ENCODE results near the gene CORO1C.

The CORO1C gene

DNA sequence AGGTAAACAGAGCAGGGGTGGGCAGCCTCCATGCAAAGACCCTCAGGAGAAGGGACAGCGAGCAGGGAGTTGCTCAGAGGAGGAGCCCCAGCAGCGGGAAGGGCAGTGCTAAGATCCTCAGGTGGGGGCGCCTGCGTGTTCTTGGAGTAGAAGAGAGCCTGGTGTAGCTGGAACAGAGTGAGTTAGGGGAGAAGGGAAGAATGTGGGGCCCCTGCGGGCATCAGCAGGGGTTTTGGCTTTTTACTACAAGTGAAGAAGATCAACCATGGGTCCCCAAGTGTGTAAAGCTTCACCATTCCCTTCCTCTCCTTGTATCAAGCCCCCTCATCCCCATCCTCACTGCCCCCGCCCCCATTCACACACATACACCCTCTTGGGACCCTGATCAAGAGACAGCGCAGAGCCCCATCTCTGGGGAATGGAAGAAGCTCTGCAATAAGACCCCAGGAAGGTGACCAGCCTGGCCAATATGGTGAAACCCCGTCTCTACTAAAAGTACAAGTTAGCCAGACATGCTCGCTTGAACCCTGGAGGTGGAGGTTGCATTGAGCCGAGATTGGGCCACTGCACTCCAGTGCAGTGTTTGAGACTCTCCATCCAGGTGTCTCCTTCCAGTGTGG lies 123.2 kb downstream of the CORO1C start:
- H3K27ac ChIP-seq, result no peak overlapping the region
- TF ChIP-seq, protein P1, sequence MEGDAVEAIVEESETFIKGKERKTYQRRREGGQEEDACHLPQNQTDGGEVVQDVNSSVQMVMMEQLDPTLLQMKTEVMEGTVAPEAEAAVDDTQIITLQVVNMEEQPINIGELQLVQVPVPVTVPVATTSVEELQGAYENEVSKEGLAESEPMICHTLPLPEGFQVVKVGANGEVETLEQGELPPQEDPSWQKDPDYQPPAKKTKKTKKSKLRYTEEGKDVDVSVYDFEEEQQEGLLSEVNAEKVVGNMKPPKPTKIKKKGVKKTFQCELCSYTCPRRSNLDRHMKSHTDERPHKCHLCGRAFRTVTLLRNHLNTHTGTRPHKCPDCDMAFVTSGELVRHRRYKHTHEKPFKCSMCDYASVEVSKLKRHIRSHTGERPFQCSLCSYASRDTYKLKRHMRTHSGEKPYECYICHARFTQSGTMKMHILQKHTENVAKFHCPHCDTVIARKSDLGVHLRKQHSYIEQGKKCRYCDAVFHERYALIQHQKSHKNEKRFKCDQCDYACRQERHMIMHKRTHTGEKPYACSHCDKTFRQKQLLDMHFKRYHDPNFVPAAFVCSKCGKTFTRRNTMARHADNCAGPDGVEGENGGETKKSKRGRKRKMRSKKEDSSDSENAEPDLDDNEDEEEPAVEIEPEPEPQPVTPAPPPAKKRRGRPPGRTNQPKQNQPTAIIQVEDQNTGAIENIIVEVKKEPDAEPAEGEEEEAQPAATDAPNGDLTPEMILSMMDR (conservative IDR thresholded peaks at IDR 0.05), result no peak

DNA sequence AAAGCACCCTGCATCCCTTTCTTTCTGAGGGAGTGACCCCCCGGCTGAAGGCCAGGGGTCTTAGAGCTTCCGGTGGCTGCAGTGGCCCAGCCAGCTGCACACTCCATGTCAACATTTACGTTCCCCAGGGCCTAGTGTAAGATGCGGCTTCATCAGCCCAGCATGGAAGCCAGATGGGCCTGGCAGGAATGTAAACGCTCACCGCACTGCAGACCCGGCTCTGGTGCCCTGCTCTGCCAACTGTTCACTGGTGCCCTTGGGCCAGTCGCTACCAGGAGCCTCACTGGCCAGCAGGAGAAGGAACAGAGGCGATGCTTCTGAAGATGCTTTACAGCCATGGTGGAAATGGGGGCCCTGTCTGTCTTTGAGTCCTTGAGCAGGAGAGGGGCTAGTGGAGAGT lies 124.8 kb downstream of the CORO1C start:
- TF ChIP-seq, protein P1 (conservative IDR thresholded peaks at IDR 0.05), result no peak
- H3K27ac ChIP-seq, result no peak overlapping the region

DNA sequence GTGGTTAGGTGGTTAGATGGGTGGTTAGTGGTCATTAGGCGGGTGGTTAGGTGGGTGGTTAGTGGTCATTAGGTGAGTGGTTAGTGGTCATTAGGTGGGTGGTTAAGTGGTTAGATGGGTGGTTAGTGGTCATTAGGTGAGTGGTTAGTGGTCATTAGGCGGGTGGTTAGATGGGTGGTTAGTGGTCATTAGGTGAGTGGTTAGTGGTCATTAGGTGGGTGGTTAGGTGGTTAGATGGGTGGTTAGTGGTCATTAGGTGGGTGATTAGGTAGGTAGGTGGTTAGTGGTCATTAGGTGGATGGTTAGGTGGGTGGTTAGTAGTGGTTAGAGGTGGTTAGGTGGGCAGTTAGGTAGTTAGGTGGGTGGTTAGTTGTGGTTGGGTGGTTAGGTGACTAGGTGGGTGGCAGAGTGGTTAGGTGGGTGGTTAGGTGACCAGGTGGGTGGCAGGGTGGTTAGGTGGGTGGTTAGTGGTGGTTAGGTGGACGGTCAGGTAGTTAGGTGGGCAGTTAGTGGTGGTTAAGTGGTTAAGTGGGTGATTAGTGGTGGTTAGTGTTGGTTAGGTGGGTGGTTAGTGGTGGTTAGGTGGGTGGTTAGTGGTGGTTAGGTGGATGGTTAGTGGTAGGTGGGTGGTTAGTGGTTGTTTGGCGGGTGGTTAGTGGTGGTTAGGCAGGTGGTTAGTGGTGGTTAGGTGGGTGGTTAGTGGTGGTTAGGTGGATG lies 125.5 kb downstream of the CORO1C start:
- TF ChIP-seq, protein P1 (conservative IDR thresholded peaks at IDR 0.05), result no peak
- H3K27ac ChIP-seq, result no peak overlapping the region

DNA sequence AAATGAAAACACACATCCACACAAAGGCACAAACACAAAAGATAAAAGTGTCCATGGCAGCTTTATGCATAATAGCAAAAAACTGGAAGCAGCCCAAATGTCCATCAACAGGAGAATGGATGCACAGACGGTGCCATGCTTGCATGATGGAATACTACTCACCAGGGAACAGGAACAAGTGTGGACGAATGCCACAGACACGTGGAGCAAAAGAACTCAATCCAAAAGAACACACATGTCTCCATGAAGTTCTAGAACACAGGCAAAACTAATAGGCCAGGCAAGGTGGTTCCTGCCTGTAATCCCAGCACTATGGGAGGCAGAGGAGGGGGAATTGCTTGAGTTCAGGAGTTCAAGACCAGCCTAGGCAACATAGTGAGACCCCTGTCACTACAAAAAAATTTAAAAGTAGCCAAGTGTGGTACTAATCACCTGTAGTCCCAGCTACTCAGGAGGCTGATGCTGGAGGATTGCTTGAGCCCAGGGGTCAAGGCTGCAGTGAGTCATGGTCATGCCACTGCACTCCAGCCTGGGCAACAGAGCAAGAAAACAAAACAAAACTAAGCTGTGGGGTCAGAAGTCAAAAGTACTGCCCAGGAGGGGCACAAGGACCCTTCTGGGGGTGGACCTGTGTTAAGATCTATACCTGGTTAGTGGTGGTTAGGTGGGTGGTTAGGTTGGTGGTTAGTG lies 126.2 kb downstream of the CORO1C start:
- H3K27ac ChIP-seq, result no peak overlapping the region

DNA sequence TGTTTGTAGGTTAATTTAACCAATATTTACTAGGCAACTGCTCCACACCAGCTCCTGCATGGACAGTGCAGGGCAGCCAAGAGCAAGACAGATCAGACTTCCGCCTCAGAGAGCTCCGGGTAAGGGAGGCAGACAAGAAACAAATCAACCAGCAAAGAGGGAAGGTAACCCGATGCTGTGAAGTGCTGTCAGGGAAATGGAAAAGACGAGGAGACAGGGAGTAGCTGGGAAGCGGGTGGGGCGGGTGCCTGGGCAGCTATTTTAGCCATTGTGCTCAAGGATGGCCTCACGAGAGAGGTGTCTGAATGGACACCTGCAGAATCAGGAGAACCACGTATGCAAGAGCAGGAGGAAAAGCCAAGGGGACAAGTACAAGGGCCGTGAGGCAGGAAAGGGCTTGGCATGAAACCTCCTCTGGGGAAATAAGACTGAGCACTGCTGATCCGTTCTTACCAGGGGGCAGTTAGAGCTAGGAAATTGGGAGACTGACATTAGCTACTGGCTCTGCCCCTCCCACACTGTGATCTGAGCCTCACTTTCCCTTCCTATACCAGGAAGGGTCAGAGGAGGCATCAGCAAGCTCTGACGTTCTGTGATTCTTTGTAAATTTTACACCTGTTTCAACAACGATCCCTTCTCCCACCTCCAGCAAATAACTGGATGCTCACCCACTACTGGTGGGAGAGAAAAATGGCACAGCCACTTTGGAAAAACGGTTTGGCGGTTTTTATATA lies 126.9 kb downstream of the CORO1C start:
- TF ChIP-seq, protein P1 (conservative IDR thresholded peaks at IDR 0.05), result no peak
- H3K27ac ChIP-seq, result no peak overlapping the region

More for the DNA sequence above, 126.2 kb downstream of the CORO1C start:
- TF ChIP-seq, protein P1 (conservative IDR thresholded peaks at IDR 0.05), result no peak

DNA sequence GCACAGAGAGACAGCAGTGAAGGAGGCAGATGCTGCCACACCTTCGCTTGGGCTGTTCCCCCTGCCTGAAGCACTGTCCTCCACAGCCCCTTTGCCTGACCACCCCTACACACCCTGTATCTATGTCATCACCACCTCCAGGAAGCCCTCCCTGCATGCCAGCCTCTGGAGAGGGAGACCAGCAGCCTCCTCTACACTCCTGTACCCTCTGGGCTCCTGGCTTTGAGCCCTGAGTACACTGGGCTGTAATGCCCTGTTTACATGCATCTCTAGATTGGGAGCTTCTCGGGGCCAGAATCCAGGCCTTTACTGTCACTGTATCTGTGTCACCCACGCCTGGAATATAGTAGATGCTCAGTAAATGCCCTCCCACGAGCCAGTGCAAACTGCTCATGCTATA lies 127.6 kb downstream of the CORO1C start:
- no peak overlapping the region for H3K27ac ChIP-seq
- TF ChIP-seq, protein P1 (conservative IDR thresholded peaks at IDR 0.05), result no peak
